ENCODE data around the gene TMEM123. TPM values are rescaled to one million over a fixed set of nuclear protein-coding genes. Genes with fewer than 3 reads are reported as not detected.

Gene TMEM123
- total and polyA plus RNA-seq, 10 of the 15 experiments (the other 5 are each of a cell fraction or from before 2014, with no cell fraction given), result 35.1 to 667 (median 123) TPM

DNA sequence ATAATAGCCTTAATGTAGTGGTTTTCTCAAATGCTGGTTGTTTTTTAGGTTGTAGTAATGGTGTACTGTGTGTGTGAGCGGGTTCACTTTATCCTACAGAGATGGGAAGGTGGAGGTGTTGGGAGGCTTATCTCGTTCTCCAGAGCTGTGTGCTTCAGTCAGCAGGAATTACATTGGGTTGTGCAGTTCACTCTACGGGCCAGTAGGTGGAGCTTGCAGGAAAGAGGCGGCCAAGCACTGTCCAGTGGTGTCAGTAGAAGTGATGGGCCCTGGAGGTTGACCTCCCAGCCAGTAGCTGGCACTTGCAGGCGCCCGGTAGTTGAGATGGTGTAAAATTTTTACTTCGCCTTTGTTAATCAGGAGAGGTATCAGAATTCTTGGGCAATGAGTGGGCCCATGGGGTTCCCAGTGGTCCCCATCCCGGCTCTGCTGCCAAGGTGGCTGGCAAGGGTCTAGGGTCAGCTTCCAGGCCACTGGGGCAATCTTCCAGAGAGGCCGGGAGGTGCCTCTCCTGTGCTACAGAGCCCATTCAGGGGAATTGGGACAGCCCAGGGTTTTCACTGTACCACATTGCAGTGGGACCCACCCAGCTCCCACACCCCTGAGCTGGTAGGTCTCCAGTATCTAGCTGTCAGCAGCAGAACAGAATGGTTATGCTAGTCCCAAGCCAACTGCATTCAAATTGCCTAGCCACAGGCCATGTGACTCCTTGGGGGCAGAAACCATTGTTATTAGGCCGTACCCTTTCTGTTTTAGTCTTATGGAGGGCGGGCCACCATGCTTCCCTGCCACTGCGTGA lies 61.7 kb downstream of the TMEM123 start (continued):
- TF ChIP-seq BACH1 (IDR thresholded peaks at IDR 0.05; ENCODE audit: borderline replicate concordance) (no peak), ZNF24 (IDR thresholded peaks at IDR 0.05) (no peak), TBL1XR1 (IDR thresholded peaks at IDR 0.05; ENCODE audit: low read depth, low read length) (no peak), IKZF1 (conservative IDR thresholded peaks at IDR 0.05) (no peak), WRNIP1 (IDR thresholded peaks at IDR 0.05; ENCODE audit: borderline replicate concordance, low read depth, low read length) (no peak), NR2C2 (IDR thresholded peaks at IDR 0.05; ENCODE audit: borderline replicate concordance, control insufficient read depth, insufficient read length, low read depth) (no peak), ZNF217 (IDR thresholded peaks at IDR 0.05) (no peak), NBN (IDR thresholded peaks at IDR 0.05) (no peak), RAD21 (IDR thresholded peaks at IDR 0.05; ENCODE audit: insufficient read depth, low read depth, low read length) (peak; percentile 76), CREB1 (IDR thresholded peaks at IDR 0.05; ENCODE audit: low read depth) (no peak; the same call in 1 of the 2 replicates), SUZ12 (IDR thresholded peaks at IDR 0.05; ENCODE audit: unreplicated experiment) (no peak), SMC3 (IDR thresholded peaks at IDR 0.05; ENCODE audit: borderline replicate concordance, low read length) (peak; percentile 90), RELA (IDR thresholded peaks at IDR 0.05; ENCODE audit: borderline replicate concordance, partially characterized antibody) (no peak), POLR2AphosphoS2 (IDR thresholded peaks at IDR 0.05; ENCODE audit: low read depth, low read length) (0 out of 2 replicates have a peak, but pooled peaks have one; percentile 14)
- TF ChIP-seq, protein P1, sequence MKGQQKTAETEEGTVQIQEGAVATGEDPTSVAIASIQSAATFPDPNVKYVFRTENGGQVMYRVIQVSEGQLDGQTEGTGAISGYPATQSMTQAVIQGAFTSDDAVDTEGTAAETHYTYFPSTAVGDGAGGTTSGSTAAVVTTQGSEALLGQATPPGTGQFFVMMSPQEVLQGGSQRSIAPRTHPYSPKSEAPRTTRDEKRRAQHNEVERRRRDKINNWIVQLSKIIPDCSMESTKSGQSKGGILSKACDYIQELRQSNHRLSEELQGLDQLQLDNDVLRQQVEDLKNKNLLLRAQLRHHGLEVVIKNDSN (IDR thresholded peaks at IDR 0.05; ENCODE audit: borderline replicate concordance, extremely low read length, insufficient read depth, low read depth, low read length), result no peak
- TF ChIP-seq, protein P2, sequence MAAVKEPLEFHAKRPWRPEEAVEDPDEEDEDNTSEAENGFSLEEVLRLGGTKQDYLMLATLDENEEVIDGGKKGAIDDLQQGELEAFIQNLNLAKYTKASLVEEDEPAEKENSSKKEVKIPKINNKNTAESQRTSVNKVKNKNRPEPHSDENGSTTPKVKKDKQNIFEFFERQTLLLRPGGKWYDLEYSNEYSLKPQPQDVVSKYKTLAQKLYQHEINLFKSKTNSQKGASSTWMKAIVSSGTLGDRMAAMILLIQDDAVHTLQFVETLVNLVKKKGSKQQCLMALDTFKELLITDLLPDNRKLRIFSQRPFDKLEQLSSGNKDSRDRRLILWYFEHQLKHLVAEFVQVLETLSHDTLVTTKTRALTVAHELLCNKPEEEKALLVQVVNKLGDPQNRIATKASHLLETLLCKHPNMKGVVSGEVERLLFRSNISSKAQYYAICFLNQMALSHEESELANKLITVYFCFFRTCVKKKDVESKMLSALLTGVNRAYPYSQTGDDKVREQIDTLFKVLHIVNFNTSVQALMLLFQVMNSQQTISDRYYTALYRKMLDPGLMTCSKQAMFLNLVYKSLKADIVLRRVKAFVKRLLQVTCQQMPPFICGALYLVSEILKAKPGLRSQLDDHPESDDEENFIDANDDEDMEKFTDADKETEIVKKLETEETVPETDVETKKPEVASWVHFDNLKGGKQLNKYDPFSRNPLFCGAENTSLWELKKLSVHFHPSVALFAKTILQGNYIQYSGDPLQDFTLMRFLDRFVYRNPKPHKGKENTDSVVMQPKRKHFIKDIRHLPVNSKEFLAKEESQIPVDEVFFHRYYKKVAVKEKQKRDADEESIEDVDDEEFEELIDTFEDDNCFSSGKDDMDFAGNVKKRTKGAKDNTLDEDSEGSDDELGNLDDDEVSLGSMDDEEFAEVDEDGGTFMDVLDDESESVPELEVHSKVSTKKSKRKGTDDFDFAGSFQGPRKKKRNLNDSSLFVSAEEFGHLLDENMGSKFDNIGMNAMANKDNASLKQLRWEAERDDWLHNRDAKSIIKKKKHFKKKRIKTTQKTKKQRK (IDR thresholded peaks at IDR 0.05; ENCODE audit: low read depth, low read length), result no peak
- TF ChIP-seq, protein P3, sequence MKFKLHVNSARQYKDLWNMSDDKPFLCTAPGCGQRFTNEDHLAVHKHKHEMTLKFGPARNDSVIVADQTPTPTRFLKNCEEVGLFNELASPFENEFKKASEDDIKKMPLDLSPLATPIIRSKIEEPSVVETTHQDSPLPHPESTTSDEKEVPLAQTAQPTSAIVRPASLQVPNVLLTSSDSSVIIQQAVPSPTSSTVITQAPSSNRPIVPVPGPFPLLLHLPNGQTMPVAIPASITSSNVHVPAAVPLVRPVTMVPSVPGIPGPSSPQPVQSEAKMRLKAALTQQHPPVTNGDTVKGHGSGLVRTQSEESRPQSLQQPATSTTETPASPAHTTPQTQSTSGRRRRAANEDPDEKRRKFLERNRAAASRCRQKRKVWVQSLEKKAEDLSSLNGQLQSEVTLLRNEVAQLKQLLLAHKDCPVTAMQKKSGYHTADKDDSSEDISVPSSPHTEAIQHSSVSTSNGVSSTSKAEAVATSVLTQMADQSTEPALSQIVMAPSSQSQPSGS (IDR thresholded peaks at IDR 0.05; ENCODE audit: low read length), result no peak
- TF ChIP-seq, protein P4, sequence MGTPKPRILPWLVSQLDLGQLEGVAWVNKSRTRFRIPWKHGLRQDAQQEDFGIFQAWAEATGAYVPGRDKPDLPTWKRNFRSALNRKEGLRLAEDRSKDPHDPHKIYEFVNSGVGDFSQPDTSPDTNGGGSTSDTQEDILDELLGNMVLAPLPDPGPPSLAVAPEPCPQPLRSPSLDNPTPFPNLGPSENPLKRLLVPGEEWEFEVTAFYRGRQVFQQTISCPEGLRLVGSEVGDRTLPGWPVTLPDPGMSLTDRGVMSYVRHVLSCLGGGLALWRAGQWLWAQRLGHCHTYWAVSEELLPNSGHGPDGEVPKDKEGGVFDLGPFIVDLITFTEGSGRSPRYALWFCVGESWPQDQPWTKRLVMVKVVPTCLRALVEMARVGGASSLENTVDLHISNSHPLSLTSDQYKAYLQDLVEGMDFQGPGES (IDR thresholded peaks at IDR 0.05), result no peak

Measured in GM12878 (cell line).